Measurements from ENCODE around the gene MED22. TPM values are rescaled to one million over a fixed set of nuclear protein-coding genes. Genes with fewer than 3 reads are reported as not detected.
A peak's percentile ranks its signal among the peaks of the same experiment; 100 is the strongest.
"Not testable (repeated sequence)": the region's sequence is repeated elsewhere in the genome, so short reads cannot be mapped to it uniquely, and the experiment has no call there.

The MED22 gene
- polyA plus RNA-seq, 1 donor = 20.2 TPM

- Histone ChIP-seq H3K4me1 (ENCODE audit: control insufficient read depth, insufficient read depth, low read length) (peaks cover 5% of the 10 kb centered on the region), H3K9me3 (ENCODE audit: control insufficient read depth, low read depth, low read length) (peaks cover 3% of the 10 kb centered on the region), H3K27ac (ENCODE audit: low read length) (no peak overlapping the region), H3K36me3 (ENCODE audit: control insufficient read depth, insufficient read depth, low read length) (peaks cover 56% of the 10 kb centered on the region), H3K4me3 (ENCODE audit: low read length) (no peak overlapping the region), H3K27me3 (ENCODE audit: control insufficient read depth, insufficient read depth, low read length) (no peaks in the 10 kb centered on the region)
- no CpG with 5 or more reads among the region's 5 CpGs for WGBS (ENCODE audit: insufficient coverage, low lambda C conversion rate)
- no peak for DNase-seq
Observed at GRCh38 chr9:133339641-133340040, 8.3 kb downstream of the MED22 start.

- H3K4me1 ChIP-seq (ENCODE audit: control insufficient read depth, insufficient read depth, low read length) = peaks cover 23% of the 10 kb centered on the region
- H3K27me3 ChIP-seq (ENCODE audit: control insufficient read depth, insufficient read depth, low read length) = no peaks in the 10 kb centered on the region
- peak within 1 kb of the TSS; percentile 93 for H3K27ac ChIP-seq (ENCODE audit: low read length)
- H3K4me3 ChIP-seq (ENCODE audit: low read length) = peak within 1 kb of the TSS; percentile 96
- peaks cover 7% of the 10 kb centered on the region for H3K9me3 ChIP-seq (ENCODE audit: control insufficient read depth, low read depth, low read length)
- peak; percentile 91 to 96 for DNase-seq
- no CpG with 5 or more reads among the region's 70 CpGs for WGBS (ENCODE audit: insufficient coverage, low lambda C conversion rate)
- peaks cover 57% of the 10 kb centered on the region for H3K36me3 ChIP-seq (ENCODE audit: control insufficient read depth, insufficient read depth, low read length)
Observed at GRCh38 chr9:133335924-133336811, 11.8 kb downstream of the MED22 start, which contains the start of gene SURF6. Gene SURF6, minus strand, starts transcription at chr9:133336188. Its CDS starts 56 bp downstream, at chr9:133336132.

- Histone ChIP-seq H3K36me3 (ENCODE audit: control insufficient read depth, insufficient read depth, low read length) (peaks cover 52% of the 10 kb centered on the region), H3K4me1 (ENCODE audit: control insufficient read depth, insufficient read depth, low read length) (peaks cover 23% of the 10 kb centered on the region), H3K4me3 (ENCODE audit: low read length) (peak overlapping the region; percentile 96), H3K27ac (ENCODE audit: low read length) (peak overlapping the region; percentile 93)
- not testable (repeated sequence) for DNase-seq; H3K27me3 ChIP-seq (ENCODE audit: control insufficient read depth, insufficient read depth, low read length); H3K9me3 ChIP-seq (ENCODE audit: control insufficient read depth, low read depth, low read length)
- whole genome bisulfite sequencing (ENCODE audit: insufficient coverage, low lambda C conversion rate) = 60% methylated on average over 5 of the region's 11 CpGs
Observed at GRCh38 chr9:133334888-133335287, 13.0 kb downstream of the MED22 start.

GRCh38 chr9:133334161-133334560, 13.8 kb downstream of the MED22 start:
- H3K27me3 ChIP-seq (ENCODE audit: control insufficient read depth, insufficient read depth, low read length) = no peaks in the 10 kb centered on the region
- peak; percentile 95 to 97 for DNase-seq
- H3K4me3 ChIP-seq (ENCODE audit: low read length) = peak overlapping the region; percentile 96
- peak overlapping the region; percentile 93 for H3K27ac ChIP-seq (ENCODE audit: low read length)
- peaks cover 9% of the 10 kb centered on the region for H3K9me3 ChIP-seq (ENCODE audit: control insufficient read depth, low read depth, low read length)
- no CpG with 5 or more reads among the region's 6 CpGs for WGBS (ENCODE audit: insufficient coverage, low lambda C conversion rate)
- H3K4me1 ChIP-seq (ENCODE audit: control insufficient read depth, insufficient read depth, low read length) = peaks cover 23% of the 10 kb centered on the region
- peaks cover 45% of the 10 kb centered on the region for H3K36me3 ChIP-seq (ENCODE audit: control insufficient read depth, insufficient read depth, low read length)

- WGBS (ENCODE audit: insufficient coverage, low lambda C conversion rate) = no CpG with 5 or more reads among the region's 10 CpGs
- peak overlapping the region; percentile 93 for H3K27ac ChIP-seq (ENCODE audit: low read length)
- H3K9me3 ChIP-seq (ENCODE audit: control insufficient read depth, low read depth, low read length) = peaks cover 10% of the 10 kb centered on the region
- H3K27me3 ChIP-seq (ENCODE audit: control insufficient read depth, insufficient read depth, low read length) = no peaks in the 10 kb centered on the region
- H3K4me1 ChIP-seq (ENCODE audit: control insufficient read depth, insufficient read depth, low read length) = peaks cover 23% of the 10 kb centered on the region
- H3K4me3 ChIP-seq (ENCODE audit: low read length) = no peak overlapping the region
- peaks cover 41% of the 10 kb centered on the region for H3K36me3 ChIP-seq (ENCODE audit: control insufficient read depth, insufficient read depth, low read length)
- no peak for DNase-seq
Observed at GRCh38 chr9:133333566-133333965, 14.4 kb downstream of the MED22 start.

- Histone ChIP-seq H3K36me3 (ENCODE audit: control insufficient read depth, insufficient read depth, low read length) (peaks cover 41% of the 10 kb centered on the region), H3K27ac (ENCODE audit: low read length) (peak overlapping the region; percentile 93), H3K9me3 (ENCODE audit: control insufficient read depth, low read depth, low read length) (peaks cover 10% of the 10 kb centered on the region), H3K27me3 (ENCODE audit: control insufficient read depth, insufficient read depth, low read length) (no peaks in the 10 kb centered on the region), H3K4me3 (ENCODE audit: low read length) (no peak overlapping the region), H3K4me1 (ENCODE audit: control insufficient read depth, insufficient read depth, low read length) (peaks cover 23% of the 10 kb centered on the region)
- WGBS (ENCODE audit: insufficient coverage, low lambda C conversion rate) = no CpG with 5 or more reads among the region's 11 CpGs
- DNase-seq = no peak
Observed at GRCh38 chr9:133333011-133333410, 14.9 kb downstream of the MED22 start.

- DNase-seq = no peak
- 95% methylated on average over 7 of the region's 20 CpGs for WGBS (ENCODE audit: insufficient coverage, low lambda C conversion rate)
- Histone ChIP-seq H3K9me3 (ENCODE audit: control insufficient read depth, low read depth, low read length) (peaks cover 10% of the 10 kb centered on the region), H3K4me1 (ENCODE audit: control insufficient read depth, insufficient read depth, low read length) (peaks cover 23% of the 10 kb centered on the region), H3K27me3 (ENCODE audit: control insufficient read depth, insufficient read depth, low read length) (no peaks in the 10 kb centered on the region), H3K27ac (ENCODE audit: low read length) (no peak overlapping the region), H3K36me3 (ENCODE audit: control insufficient read depth, insufficient read depth, low read length) (peaks cover 41% of the 10 kb centered on the region), H3K4me3 (ENCODE audit: low read length) (no peak overlapping the region)
Observed at GRCh38 chr9:133332381-133332730, 15.6 kb downstream of the MED22 start.

GRCh38 chr9:133331641-133332380, 16.1 kb downstream of the MED22 start:
- Histone ChIP-seq H3K9me3 (ENCODE audit: control insufficient read depth, low read depth, low read length) (peaks cover 10% of the 10 kb centered on the region), H3K4me3 (ENCODE audit: low read length) (no peak overlapping the region), H3K27me3 (ENCODE audit: control insufficient read depth, insufficient read depth, low read length) (no peaks in the 10 kb centered on the region), H3K36me3 (ENCODE audit: control insufficient read depth, insufficient read depth, low read length) (peaks cover 41% of the 10 kb centered on the region), H3K4me1 (ENCODE audit: control insufficient read depth, insufficient read depth, low read length) (peaks cover 23% of the 10 kb centered on the region), H3K27ac (ENCODE audit: low read length) (no peak overlapping the region)
- no peak for DNase-seq
- 100% methylated on average over 11 of the region's 57 CpGs for WGBS (ENCODE audit: insufficient coverage, low lambda C conversion rate)

- H3K27ac ChIP-seq (ENCODE audit: low read length) = no peak overlapping the region
- peaks cover 10% of the 10 kb centered on the region for H3K9me3 ChIP-seq (ENCODE audit: control insufficient read depth, low read depth, low read length)
- no peak overlapping the region for H3K4me3 ChIP-seq (ENCODE audit: low read length)
- DNase-seq = no peak
- H3K36me3 ChIP-seq (ENCODE audit: control insufficient read depth, insufficient read depth, low read length) = peaks cover 41% of the 10 kb centered on the region
- H3K4me1 ChIP-seq (ENCODE audit: control insufficient read depth, insufficient read depth, low read length) = peaks cover 19% of the 10 kb centered on the region
- no peaks in the 10 kb centered on the region for H3K27me3 ChIP-seq (ENCODE audit: control insufficient read depth, insufficient read depth, low read length)
- no CpG with 5 or more reads among the region's 19 CpGs for WGBS (ENCODE audit: insufficient coverage, low lambda C conversion rate)
Observed at GRCh38 chr9:133331221-133331620, 16.7 kb downstream of the MED22 start.

GRCh38 chr9:133329306-133330156, 18.4 kb downstream of the MED22 start:
- not testable (repeated sequence) for H3K4me3 ChIP-seq (ENCODE audit: low read length); H3K27ac ChIP-seq (ENCODE audit: low read length); H3K27me3 ChIP-seq (ENCODE audit: control insufficient read depth, insufficient read depth, low read length); H3K9me3 ChIP-seq (ENCODE audit: control insufficient read depth, low read depth, low read length)
- Histone ChIP-seq H3K36me3 (ENCODE audit: control insufficient read depth, insufficient read depth, low read length) (peaks cover 41% of the 10 kb centered on the region), H3K4me1 (ENCODE audit: control insufficient read depth, insufficient read depth, low read length) (peaks cover 17% of the 10 kb centered on the region)
- 96% methylated on average over 10 of the region's 21 CpGs for WGBS (ENCODE audit: insufficient coverage, low lambda C conversion rate)
- peak in 1 of 2 donors; percentile 25 for DNase-seq

Measured in large intestine (tissue), 3 donors.